ENCODE results near the gene SYNM.
"Not testable (repeated sequence)": the region's sequence is repeated elsewhere in the genome, so short reads cannot be mapped to it uniquely, and the experiment has no call there.

Gene SYNM

GRCh38 chr15:99106417-99107220, 1.7 kb downstream of the SYNM start:
- DNase-seq, result no peak

DNA sequence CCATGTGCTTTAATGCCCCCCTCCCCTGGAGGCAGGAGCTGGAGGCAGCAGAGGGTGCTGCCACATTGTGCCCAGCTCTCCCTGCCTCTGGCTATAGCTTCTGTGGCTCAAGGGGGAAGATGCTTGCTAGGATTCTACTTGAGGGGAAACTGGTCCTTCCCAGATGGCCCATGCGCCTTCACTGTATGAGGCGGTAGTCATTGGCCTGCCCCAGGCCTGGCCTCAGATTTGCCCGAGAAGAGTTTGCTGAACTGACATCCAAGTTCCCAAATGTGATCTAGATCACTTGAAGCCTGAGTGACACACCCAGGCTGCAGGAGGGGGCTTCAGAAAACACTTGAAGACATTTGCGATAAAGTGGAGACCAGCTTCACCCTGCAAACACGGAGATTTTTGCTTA, 4.1 kb downstream of the SYNM start:
- DNase-seq, result no peak

DNA sequence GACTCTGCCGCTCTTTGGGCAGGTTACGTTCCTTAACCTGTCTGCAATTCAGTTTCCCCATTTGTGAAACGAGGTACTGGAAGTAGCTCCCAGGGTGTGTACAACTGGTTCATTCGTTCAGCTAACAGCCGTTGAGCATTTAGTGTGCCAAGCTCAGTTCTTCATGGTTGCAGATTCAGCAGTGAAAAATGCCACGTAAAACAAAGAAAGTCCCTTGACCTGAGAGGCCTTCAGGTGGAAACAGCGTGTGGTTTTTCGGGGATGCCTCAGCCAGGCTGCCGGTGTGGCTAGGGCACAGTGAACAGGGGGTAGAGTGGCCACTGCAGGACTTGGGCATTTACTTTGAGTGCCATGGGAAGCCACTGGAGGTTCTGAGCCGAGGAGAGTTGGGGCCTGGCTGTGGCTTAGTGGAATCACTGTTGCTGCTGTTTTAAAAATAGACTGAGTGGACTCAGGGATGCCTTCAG, 4.7 kb downstream of the SYNM start:
- no peak for DNase-seq

DNA sequence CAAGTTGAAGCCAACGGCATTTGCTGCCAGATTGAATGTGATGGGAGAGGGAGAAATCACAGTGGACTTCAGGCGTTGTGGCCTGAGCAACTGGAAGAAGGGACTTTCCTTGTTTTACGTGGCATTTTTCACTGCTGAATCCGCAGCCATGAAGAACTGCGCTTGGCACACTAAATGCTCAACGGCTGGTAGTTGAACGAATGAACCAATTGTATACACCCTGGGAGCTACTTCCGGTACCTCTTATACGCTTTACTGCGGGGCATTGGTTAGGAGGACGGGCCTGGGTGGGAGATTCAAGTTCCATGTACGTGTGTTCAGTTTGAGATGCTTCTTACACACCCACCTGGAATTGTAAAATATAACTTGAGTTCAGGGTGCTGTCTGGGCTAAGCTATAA, 5.2 kb downstream of the SYNM start:
- DNase-seq, result no peak

GRCh38 chr15:99110581-99111320, 5.9 kb downstream of the SYNM start:
- no peak for DNase-seq

DNA sequence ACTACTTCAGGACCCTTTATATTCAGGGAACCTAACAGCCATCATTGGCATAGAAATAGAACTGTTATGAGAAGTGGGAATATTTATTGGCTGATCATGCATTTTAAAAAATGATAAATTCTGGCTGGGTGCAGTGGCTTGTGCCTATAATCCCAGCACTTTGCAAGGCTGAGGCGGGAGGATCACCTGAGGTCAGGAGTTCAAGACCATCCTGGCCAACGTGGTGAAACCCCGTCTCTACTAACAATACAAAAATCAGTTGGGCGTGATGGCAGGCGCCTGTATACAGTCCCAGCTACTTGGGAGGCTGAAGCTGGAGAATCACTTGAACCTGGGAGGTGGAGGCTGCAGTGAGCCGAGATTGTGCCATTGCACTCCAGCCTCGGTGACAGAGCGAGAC, 6.8 kb downstream of the SYNM start:
- DNase-seq, result not testable (repeated sequence)

DNA sequence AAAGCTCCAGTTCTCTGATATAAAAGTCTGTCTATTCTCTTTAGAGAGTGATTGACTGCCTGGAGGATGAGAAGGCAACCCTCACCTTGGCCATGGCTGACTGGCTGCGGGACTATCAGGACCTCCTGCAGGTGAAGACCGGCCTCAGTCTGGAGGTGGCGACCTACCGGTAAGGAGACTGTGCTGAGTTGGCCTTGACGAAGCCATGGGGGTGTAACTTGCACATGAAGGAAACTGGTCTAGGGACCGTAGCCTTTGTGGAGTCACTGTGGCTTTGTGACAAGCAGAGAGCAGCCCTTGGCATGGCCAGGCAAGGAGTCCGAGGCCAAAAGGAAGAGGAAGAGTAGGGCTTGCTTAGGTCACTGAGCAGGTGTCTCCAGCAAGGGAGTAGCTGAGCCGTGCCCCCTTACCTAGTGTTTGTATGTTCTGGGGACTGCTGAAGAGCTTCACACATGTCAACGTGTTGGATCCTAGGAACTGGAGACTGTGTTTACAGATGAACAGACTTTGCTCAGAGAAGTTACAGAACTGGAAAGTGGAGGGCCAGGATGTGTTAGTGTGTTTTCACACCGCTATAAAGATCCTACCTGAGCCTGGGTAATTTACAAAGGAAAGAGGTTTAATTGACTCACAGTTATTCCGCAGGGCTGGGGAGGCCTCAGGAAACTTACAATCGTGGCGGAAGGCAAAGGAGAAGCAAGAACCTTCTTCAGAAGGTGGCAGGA, 8.8 kb downstream of the SYNM start:
- no peak for DNase-seq

- DNase-seq, result no peak
These were observed 9.8 kb downstream of the SYNM start for GRCh38 chr15:99114511-99115299.

GRCh38 chr15:99115300-99116215, 10.7 kb downstream of the SYNM start:
- no peak for DNase-seq

GRCh38 chr15:99117111-99117510, 12.2 kb downstream of the SYNM start:
- no peak for DNase-seq

DNA sequence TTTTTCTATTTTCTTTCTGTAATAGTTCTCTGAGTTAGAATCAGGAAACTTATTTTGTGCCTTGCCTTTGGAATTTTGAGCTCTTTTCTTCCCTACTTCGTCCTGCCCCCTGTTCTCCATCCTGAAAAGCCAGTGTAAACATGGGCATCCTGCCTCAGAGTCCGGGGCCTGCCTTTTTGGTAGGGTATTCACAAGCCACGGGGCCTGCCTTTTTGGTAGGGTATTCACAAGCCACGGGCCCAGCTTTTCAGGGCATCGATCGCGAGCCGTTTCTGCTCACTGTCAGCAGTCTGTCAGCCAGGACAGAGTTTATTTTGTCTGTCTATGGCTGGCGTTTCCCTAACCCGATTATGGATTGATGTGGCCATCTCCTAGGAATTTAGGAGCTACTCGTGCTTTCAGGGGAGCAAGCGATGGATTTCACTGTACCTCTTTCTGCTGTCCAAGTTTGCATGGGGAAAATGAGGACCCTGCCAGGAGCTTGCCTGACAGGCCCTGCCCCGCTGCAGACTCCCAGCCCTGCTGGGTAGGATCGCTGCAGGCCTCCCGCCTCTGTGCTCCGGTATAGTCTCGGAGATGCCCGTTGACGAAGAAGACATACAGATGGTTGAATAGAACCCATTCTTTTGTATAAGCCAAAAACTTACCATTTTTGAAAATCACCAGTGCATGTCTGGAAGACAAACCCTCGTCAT, 12.8 kb downstream of the SYNM start:
- DNase-seq, result no peak

DNA sequence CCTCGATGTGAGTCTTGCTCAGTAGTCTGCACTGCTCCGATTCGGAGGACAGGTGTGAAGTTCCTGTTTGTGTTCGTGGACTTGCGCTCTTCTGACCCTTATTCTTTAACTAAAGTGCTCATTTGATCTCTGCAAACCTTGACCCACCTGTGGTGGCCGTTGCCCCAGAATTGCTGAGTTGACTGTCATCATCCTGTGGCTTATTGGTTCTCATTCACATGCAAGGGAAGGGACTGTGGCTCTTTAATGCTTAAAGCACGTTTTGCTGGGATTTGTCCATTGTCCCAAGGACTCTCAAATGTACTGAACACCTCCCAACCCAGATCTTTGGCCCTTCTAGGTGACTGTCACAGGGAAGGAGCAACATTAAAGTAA, 13.4 kb downstream of the SYNM start:
- no peak for DNase-seq

DNA sequence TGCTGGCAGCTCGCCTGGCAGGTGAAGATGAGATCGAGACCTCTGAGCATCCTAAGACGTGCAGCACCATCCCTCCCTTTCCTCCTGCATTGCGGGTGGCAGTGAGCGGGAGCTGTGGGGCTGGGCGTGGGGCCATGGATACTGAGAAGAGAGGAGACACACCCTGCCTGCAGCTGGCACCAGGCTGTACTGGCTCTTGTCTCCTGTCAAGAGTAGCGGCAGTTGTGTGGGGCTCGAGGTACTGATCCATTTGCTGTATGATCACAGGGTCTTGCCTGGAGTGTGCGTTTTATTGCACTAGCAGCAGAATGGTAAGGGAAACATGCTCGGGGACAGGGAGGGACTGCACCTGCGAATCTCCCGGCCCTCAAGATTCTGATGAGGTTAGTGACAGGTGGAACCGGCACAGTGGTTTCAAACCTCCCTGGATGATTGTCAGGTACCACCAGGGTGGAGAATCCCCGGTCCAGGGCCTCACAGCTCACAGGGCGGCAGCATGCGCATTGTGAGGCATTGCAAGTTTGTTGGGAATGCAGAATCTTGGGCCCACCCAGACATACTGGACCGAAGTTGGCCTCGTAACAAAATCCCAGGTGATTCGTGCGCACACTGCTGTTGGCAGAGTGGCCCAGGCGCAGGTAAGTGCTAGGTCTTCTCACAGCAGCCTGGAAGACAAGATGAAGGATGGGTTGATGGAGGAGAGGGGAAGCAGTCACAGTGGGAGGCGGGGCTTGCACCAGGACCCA, 14.1 kb downstream of the SYNM start:
- no peak for DNase-seq

DNA sequence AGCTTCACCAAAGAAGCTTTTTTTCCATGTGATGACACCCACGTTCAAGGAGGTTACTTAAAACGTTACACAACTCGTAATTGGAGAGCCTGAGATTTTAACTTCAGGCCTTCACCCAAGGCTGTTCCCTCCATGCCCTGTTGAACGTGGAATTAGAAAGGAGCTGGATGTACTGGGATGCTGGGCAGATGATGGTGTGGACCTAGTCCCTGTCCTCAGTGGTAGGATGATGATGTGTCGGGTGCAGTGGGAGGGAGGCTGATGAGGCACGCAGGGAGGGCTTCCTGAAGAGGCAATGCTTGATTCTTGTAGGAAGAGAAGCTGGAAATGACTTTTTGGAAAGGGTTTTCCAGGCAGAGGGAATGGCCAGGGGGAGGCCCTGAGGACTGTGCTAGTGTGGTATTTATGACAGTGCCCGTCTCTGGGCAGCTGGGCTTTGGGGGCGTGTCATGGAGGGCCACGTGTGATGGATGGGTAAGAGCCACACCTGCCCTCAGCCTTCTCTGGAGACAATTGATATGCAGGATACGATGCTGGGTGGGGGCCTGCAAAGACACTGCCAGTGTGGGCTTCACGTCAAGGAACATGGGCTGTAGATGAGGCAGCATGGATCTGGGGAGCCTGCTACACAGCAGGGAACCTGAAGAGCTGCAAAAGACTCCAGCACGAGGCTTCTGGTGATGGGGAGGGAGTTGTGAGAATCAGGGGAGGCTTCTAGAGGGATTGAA, 15.3 kb downstream of the SYNM start:
- DNase-seq, result no peak

- DNase-seq, result no peak
These were observed 16.3 kb downstream of the SYNM start for GRCh38 chr15:99121207-99121606.

DNA sequence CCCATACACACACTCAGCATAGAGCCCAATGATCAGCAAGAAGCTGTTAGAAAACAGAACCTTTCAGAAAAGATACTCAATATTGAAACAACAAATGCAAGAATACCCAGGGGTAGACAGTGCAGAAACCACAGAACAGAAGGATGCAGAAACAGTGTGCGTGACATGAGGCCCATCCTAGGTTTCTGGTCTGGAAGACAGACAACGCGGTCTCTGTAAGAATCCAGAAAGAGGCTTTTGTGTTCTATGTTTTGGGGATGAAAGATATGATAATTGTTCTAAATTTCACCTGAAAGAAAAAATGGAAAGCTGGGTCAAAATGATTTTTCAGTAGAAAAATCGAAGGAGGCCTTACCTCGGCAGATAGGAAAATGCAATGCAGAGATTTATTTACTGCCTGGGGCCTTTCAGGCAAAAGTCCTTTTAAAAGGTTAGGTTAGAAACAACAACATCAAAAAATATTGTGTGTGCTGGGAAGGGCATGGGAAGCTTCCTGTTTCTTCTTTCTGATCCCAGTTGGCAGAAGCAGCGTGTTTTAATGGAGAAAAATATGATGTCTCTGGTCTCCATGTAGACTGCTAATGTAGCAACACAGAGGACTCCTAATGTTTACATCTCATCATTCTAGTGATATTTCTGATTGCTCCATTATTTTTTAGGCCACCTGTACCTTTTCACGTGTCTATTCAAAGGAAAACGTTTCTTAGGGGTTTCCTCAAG, 17.0 kb downstream of the SYNM start:
- DNase-seq, result no peak

DNA sequence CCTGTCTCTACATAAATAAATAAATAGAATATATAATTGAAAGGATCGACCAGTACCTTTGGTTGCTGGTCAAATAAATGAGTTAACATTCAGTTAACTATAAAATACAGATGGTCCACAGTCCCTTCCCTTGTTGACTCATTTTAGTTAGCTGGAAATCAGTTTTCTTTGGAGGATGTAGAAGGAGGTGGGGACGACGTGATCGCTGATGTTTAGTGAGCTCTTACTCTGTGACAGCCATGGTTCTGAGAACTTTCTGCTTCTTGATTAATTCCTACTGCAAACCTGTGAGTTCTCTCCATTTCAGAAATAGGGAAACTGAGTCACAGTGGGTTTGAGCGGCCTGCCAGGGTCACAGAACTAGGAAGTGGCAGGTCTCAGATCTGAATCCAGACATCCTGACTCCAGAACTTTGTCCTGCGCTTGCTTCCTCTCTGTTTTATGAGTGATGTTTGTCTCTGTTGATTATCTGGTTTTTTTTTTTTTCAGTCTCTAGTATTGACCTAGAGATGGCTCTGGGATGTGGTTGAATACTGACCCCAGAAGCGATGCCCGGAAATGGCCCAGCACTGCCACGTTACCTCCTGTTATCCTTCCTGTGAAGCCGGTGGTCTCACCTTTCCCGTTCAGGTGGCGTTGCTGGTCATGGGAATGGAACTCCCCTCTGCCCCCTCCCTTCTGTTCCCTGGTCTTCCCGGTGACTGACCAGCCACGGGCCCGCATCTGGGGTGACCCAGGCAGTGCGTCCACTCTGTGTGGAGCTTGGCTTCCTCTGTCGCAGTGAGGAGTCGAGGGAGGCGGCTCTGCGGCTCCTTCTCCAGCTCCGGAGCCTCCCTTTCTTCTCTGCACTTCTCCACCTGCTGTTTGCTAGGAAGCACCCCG, 18.2 kb downstream of the SYNM start:
- no peak for DNase-seq
